ENCODE measurements around the gene PATZ1. TPM values are rescaled to one million over a fixed set of nuclear protein-coding genes. Genes with fewer than 3 reads are reported as not detected.
A peak's percentile ranks its signal among the peaks of the same experiment; 100 is the strongest.

Gene PATZ1
- total and polyA plus RNA-seq, 12 donors: 6.6 to 16.9 (median 13.3) TPM

DNA sequence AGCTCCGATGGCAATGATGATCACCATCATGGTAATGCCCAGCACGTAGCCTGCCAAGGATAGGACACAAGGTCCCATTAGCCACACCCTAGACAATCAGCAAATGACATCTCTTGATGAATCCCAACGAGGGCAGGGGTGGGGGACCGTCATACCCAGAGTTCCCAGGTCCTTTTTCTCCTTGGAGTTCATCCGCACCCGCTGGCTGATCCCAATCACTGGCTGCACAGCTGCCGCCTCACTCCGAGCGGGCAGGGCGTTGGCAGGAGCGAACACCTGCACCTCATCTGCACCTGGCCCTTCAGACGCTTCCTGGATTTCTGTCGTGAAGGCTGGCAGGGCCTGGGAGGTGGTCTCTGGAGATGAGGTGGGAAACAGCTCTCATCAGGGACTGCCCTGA lies 56.8 kb downstream of the PATZ1 start:
- ATAC-seq: no peak
- Histone ChIP-seq H3K9me3 (no peaks in the 10 kb centered on the region), H3K27ac (peak overlapping the region in 8 of 10 donors; percentile 53 to 99 (median 96)), H3K36me3 (peaks cover 0 to 60% (median 45%) of the 10 kb centered on the region in 9 donors), H3K4me3 (peak overlapping the region in 6 of 10 donors; percentile 73 to 89 (median 82)), H3K4me1 (peaks cover 18 to 92% (median 59%) of the 10 kb centered on the region in 9 donors), H3K27me3 (no peaks in the 10 kb centered on the region)
- no peak for TF ChIP-seq CTCF (IDR thresholded peaks at IDR 0.05)
- DNase-seq: no peak
- 84 to 88% methylated on average over 13 of the region's 13 CpGs for WGBS, 2 donors
- intact Hi-C loops (cut with DNase I): no loop called here

- H3K27ac ChIP-seq: peak overlapping the region in 9 of 10 donors; percentile 4 to 99 (median 93)
- DNase-seq (no peak), ATAC-seq (no peak)
- peaks cover 0 to 67% (median 50%) of the 10 kb centered on the region in 9 donors for H3K36me3 ChIP-seq
- H3K9me3 ChIP-seq: no peaks in the 10 kb centered on the region
- no peaks in the 10 kb centered on the region for H3K27me3 ChIP-seq
- H3K4me1 ChIP-seq: peaks cover 16 to 92% (median 54%) of the 10 kb centered on the region in 9 donors
- TF ChIP-seq CTCF (IDR thresholded peaks at IDR 0.05): no peak
- WGBS, 2 donors: 53 to 61% methylated on average over 5 of the region's 5 CpGs
- intact Hi-C loops (cut with DNase I): no loop called here
- peak overlapping the region in 1 of 10 donors; percentile 82 for H3K4me3 ChIP-seq
These were observed 57.5 kb downstream of the PATZ1 start for GRCh38 chr22:31288496-31289240.

DNA sequence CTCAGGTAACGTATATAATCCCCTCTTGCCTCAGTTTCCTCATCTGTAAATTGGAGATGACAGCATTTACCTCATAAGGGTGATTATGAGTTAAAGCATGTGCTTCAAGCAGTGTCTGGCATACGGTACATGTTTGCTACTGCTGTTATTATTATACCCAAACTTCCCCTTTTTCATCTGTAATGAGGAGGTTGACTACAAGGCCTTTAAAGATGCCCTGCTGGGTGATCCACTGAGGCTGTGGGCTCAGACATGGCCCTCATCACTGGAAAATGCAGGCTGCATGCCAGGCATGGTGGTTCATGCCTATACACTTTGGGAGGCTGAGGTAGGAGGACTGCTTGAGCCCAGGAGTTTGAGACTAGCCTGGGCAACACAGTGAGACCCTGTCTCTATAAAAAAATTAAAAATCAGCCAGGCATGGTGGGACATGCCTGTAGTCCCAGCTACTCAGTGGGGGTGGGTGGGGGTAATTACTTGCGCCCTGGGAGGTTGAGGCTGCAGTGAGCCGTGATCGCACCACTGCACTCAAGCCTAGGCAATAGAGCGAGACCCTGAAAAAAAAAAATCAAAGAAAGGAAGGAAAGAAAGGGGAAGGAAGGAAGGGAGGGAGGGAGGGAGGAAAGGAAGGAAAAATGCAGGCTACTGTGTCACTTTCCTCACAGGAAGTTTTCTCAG lies 58.2 kb downstream of the PATZ1 start:
- DNase-seq: no peak
- Histone ChIP-seq H3K36me3 (peaks cover 0 to 74% (median 57%) of the 10 kb centered on the region in 9 donors), H3K4me1 (peaks cover 14 to 87% (median 48%) of the 10 kb centered on the region in 9 donors), H3K27me3 (no peaks in the 10 kb centered on the region), H3K27ac (peak overlapping the region in 6 of 10 donors; percentile 44 to 99 (median 95)), H3K4me3 (no peak overlapping the region), H3K9me3 (no peaks in the 10 kb centered on the region)
- TF ChIP-seq CTCF (IDR thresholded peaks at IDR 0.05): no peak
- no peak for ATAC-seq
- intact Hi-C loops (cut with DNase I): no loop called here
- 83 to 87% methylated on average over 6 of the region's 6 CpGs for WGBS, 2 donors

- intact Hi-C loops (cut with DNase I): no loop called here
- H3K9me3 ChIP-seq: no peaks in the 10 kb centered on the region
- ATAC-seq (no peak), DNase-seq (no peak)
- peaks cover 0 to 87% (median 66%) of the 10 kb centered on the region in 9 donors for H3K36me3 ChIP-seq
- H3K4me3 ChIP-seq: no peak overlapping the region
- H3K4me1 ChIP-seq: peaks cover 14 to 74% (median 43%) of the 10 kb centered on the region in 9 donors
- no peak for TF ChIP-seq CTCF (IDR thresholded peaks at IDR 0.05)
- H3K27me3 ChIP-seq: no peaks in the 10 kb centered on the region
- WGBS, 2 donors: 83 to 85% methylated on average over 8 of the region's 8 CpGs
- H3K27ac ChIP-seq: peak overlapping the region in 6 of 10 donors; percentile 4 to 98 (median 29)
These were observed 59.5 kb downstream of the PATZ1 start for GRCh38 chr22:31286360-31287255.
